SK-N-SH treated with all-trans-retinoic acid at 6 μM for 48 hours (cell line): ENCODE results near the gene ASB18.

ENCODE experiments used
- ATAC-seq: fragments of 200-7000 bp; cut with Tn5 transposase; 3 replicates; pipeline ENCODE4 v1.9.1; 2020; ENCODE audit warnings: mild to moderate bottlenecking, moderate library complexity
- ARNTL ChIP-seq: fragments of 450-650 bp; formaldehyde crosslinking; IDR thresholded peaks from 2 replicates; pipeline ENCODE4 v1.5.0; 2020; ENCODE audit warnings: low read depth, mild to moderate bottlenecking, moderate library complexity, borderline replicate concordance
- BACH2 ChIP-seq: fragments of 250-450 bp; sonication (Bioruptor Pico); IDR thresholded peaks from 2 replicates; pipeline ENCODE4 v1.9.0; 2021; ENCODE audit warnings: mild to moderate bottlenecking, borderline replicate concordance
- CREB5 ChIP-seq: fragments of 250-450 bp; sonication (Bioruptor Pico); IDR thresholded peaks from 2 replicates; pipeline ENCODE4 v1.5.1; 2020; ENCODE audit warnings: low read depth, mild to moderate bottlenecking, moderate library complexity
- CSDC2 ChIP-seq: fragments of 250-450 bp; sonication (Bioruptor Pico); IDR thresholded peaks from 2 replicates; pipeline ENCODE4 v1.5.0; 2020; ENCODE audit warnings: mild to moderate bottlenecking, moderate library complexity
- ESRRG ChIP-seq: fragments of 250-450 bp; sonication (Bioruptor Pico); IDR thresholded peaks from 2 replicates; pipeline ENCODE4 v1.6.1; 2021; ENCODE audit warnings: mild to moderate bottlenecking
- GLIS3 ChIP-seq: fragments of 250-450 bp; sonication (Bioruptor Pico); IDR thresholded peaks from 2 replicates; pipeline ENCODE4 v1.5.0; 2020; ENCODE audit warnings: mild to moderate bottlenecking, moderate library complexity
- ISL1 ChIP-seq: fragments of 250-450 bp; sonication (Bioruptor Pico); IDR thresholded peaks from 2 replicates; pipeline ENCODE4 v2.1.2; 2022; ENCODE audit warnings: mild to moderate bottlenecking, moderate library complexity
- OSR1 ChIP-seq: fragments of 250-450 bp; sonication (Bioruptor Pico); IDR thresholded peaks from 2 replicates; pipeline ENCODE4 v1.8.0; 2022; ENCODE audit warnings: moderate library complexity, mild to moderate bottlenecking, inconsistent platforms
- PPARA ChIP-seq: fragments of 250-450 bp; sonication (Bioruptor Pico); IDR thresholded peaks from 2 replicates; pipeline ENCODE4 v1.5.0; 2020; ENCODE audit warnings: mild to moderate bottlenecking, borderline replicate concordance
- RARB ChIP-seq: fragments of 250-450 bp; sonication (Bioruptor Pico); IDR thresholded peaks from 2 replicates; pipeline ENCODE4 v1.8.0; 2021; ENCODE audit warnings: mild to moderate bottlenecking, moderate library complexity
- SNAI2 ChIP-seq: fragments of 250-450 bp; sonication (Bioruptor Pico); IDR thresholded peaks from 2 replicates; pipeline ENCODE4 v1.5.0; 2020; ENCODE audit warnings: mild to moderate bottlenecking, moderate library complexity
- TCF4 ChIP-seq: fragments of 250-450 bp; sonication (Bioruptor Pico); IDR thresholded peaks from 2 replicates; pipeline ENCODE4 v1.8.0; 2021; ENCODE audit warnings: mild to moderate bottlenecking, moderate library complexity, borderline replicate concordance
- TOX ChIP-seq: fragments of 250-450 bp; sonication (Bioruptor Pico); IDR thresholded peaks from 2 replicates; pipeline ENCODE4 v1.8.0; 2021; ENCODE audit warnings: mild to moderate bottlenecking, moderate library complexity, borderline replicate concordance
- ZC3H10 ChIP-seq: fragments of 250-450 bp; sonication (Bioruptor Pico); IDR thresholded peaks from 2 replicates; pipeline ENCODE4 v1.5.1; 2021; ENCODE audit warnings: mild to moderate bottlenecking, moderate library complexity
- ZFP30 ChIP-seq: fragments of 450-650 bp; formaldehyde crosslinking; IDR thresholded peaks from 2 replicates; pipeline ENCODE4 v1.5.0; 2022; ENCODE audit warnings: mild to moderate bottlenecking, moderate library complexity
- ZNF565 ChIP-seq: fragments of 450-650 bp; formaldehyde crosslinking; conservative IDR thresholded peaks from 2 replicates; pipeline ENCODE4 v1.5.0; 2020; ENCODE audit warnings: low read depth, mild to moderate bottlenecking, moderate library complexity
- ZNF70 ChIP-seq: fragments of 450-650 bp; formaldehyde crosslinking; IDR thresholded peaks from 2 replicates; pipeline ENCODE4 v1.5.0; 2020; ENCODE audit warnings: mild to moderate bottlenecking, moderate library complexity
- ZNF8 ChIP-seq: fragments of 450-650 bp; formaldehyde crosslinking; IDR thresholded peaks from 2 replicates; pipeline ENCODE4 v1.5.0; 2020; ENCODE audit warnings: mild to moderate bottlenecking, moderate library complexity
- TF ChIP-seq, protein P1 (sequence below): fragments of 250-450 bp; sonication (Bioruptor Pico); IDR thresholded peaks from 2 replicates; pipeline ENCODE4 v1.8.0; 2021; ENCODE audit warnings: low read depth, mild to moderate bottlenecking, moderate library complexity, borderline replicate concordance
- TF ChIP-seq, protein P2 (sequence below): fragments of 250-450 bp; sonication (Bioruptor Pico); IDR thresholded peaks from 2 replicates; pipeline ENCODE4 v1.8.0; 2020; ENCODE audit warnings: mild to moderate bottlenecking, moderate library complexity, borderline replicate concordance
- TF ChIP-seq, protein P3 (sequence below): fragments of 250-450 bp; sonication (Bioruptor Pico); IDR thresholded peaks from 2 replicates; pipeline ENCODE4 v1.5.1; 2021; ENCODE audit warnings: mild to moderate bottlenecking, moderate library complexity
- TF ChIP-seq, protein P4 (sequence below): fragments of 250-450 bp; sonication (Bioruptor Pico); IDR thresholded peaks from 2 replicates; pipeline ENCODE4 v1.5.0; 2020; ENCODE audit warnings: mild to moderate bottlenecking, moderate library complexity

ASB18 gene

GRCh38 chr2:236158969-236159777, 105.0 kb downstream of the ASB18 start:
- no peak for ATAC-seq

DNA sequence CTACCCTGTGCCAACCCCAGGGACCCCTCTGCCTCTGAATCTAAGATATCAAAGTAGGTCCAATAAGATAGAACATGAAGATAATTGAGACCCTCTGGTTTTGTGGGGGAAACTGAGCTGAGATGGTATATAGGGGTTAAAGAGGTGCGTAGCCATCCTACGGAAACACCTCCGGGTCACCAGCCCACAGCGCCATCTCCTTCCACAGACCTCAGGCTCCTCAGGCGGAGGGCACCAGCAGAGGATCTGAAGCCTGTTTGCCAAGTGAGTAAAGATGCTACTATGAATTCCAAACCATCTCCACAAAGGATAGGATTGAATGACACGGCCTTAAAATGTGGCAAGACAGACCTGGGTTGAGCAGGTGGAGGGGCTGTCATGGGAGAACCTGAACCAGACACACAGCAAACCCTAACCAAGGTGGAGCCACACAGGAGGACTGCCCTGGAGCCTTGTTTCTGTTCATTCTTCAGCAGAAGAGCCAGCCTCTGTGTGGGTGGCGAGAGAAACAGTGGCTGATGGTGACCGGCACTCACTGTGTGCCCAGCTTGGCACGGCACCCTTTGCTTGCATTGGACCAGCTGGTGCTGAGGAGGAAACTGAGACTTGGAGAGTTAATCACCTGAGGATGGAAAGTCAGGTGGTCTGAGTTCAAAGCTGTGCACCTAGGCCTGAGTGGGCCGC, 106.2 kb downstream of the ASB18 start:
- no peak for ATAC-seq
- TF ChIP-seq, protein P1, sequence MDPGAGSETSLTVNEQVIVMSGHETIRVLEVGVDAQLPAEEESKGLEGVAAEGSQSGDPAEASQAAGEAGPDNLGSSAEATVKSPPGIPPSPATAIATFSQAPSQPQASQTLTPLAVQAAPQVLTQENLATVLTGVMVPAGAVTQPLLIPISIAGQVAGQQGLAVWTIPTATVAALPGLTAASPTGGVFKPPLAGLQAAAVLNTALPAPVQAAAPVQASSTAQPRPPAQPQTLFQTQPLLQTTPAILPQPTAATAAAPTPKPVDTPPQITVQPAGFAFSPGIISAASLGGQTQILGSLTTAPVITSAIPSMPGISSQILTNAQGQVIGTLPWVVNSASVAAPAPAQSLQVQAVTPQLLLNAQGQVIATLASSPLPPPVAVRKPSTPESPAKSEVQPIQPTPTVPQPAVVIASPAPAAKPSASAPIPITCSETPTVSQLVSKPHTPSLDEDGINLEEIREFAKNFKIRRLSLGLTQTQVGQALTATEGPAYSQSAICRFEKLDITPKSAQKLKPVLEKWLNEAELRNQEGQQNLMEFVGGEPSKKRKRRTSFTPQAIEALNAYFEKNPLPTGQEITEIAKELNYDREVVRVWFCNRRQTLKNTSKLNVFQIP (CRISPR knock-in tag) = no peak

More at GRCh38 chr2:236158969-236159777, 105.0 kb downstream of the ASB18 start:
- TF ChIP-seq OSR1 (CRISPR knock-in tag) = no peak
- no peak for TF ChIP-seq ZNF565 (CRISPR knock-in tag)
- TF ChIP-seq TOX (CRISPR knock-in tag) = no peak
- TF ChIP-seq CSDC2 (CRISPR knock-in tag) = no peak
- TF ChIP-seq, protein P2, sequence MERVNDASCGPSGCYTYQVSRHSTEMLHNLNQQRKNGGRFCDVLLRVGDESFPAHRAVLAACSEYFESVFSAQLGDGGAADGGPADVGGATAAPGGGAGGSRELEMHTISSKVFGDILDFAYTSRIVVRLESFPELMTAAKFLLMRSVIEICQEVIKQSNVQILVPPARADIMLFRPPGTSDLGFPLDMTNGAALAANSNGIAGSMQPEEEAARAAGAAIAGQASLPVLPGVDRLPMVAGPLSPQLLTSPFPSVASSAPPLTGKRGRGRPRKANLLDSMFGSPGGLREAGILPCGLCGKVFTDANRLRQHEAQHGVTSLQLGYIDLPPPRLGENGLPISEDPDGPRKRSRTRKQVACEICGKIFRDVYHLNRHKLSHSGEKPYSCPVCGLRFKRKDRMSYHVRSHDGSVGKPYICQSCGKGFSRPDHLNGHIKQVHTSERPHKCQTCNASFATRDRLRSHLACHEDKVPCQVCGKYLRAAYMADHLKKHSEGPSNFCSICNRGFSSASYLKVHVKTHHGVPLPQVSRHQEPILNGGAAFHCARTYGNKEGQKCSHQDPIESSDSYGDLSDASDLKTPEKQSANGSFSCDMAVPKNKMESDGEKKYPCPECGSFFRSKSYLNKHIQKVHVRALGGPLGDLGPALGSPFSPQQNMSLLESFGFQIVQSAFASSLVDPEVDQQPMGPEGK (CRISPR knock-in tag) = no peak
- TF ChIP-seq RARB = no peak
- no peak for TF ChIP-seq SNAI2 (CRISPR knock-in tag)
- no peak for TF ChIP-seq ZFP30
- TF ChIP-seq GLIS3 (CRISPR knock-in tag) = no peak
- TF ChIP-seq ARNTL = no peak
- no peak for TF ChIP-seq BACH2
- TF ChIP-seq PPARA (CRISPR knock-in tag) = no peak
- TF ChIP-seq ESRRG = no peak
- TF ChIP-seq ZC3H10 (CRISPR knock-in tag) = no peak
- no peak for TF ChIP-seq CREB5 (CRISPR knock-in tag)
- no peak for TF ChIP-seq ISL1
- no peak for TF ChIP-seq ZNF70 (CRISPR knock-in tag)
- TF ChIP-seq, protein P1 (CRISPR knock-in tag) = no peak
- no peak for TF ChIP-seq ZNF8 (CRISPR knock-in tag)
- TF ChIP-seq, protein P3, sequence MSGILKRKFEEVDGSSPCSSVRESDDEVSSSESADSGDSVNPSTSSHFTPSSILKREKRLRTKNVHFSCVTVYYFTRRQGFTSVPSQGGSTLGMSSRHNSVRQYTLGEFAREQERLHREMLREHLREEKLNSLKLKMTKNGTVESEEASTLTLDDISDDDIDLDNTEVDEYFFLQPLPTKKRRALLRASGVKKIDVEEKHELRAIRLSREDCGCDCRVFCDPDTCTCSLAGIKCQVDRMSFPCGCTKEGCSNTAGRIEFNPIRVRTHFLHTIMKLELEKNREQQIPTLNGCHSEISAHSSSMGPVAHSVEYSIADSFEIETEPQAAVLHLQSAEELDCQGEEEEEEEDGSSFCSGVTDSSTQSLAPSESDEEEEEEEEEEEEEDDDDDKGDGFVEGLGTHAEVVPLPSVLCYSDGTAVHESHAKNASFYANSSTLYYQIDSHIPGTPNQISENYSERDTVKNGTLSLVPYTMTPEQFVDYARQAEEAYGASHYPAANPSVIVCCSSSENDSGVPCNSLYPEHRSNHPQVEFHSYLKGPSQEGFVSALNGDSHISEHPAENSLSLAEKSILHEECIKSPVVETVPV (CRISPR knock-in tag) = no peak

DNA sequence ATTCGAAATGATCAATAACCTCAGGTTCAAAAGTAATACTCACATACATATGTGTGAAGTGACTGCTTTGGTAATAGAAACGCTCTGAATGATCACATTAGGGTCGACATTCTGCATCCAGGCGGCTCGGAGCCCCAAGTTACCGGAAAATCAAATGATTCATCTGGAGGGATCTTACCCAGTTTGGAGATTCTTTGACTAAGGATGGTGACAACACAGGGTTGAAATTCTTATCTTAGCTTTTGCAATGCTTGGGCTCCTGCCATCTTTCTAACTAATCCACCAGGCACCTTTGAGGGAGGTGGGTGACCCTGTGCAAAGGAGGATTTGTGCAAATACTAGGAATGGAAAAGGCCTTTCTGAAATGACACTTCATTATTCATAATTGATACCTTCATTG, 106.8 kb downstream of the ASB18 start:
- ATAC-seq = no peak
- TF ChIP-seq CREB5 (CRISPR knock-in tag) = no peak
- no peak for TF ChIP-seq BACH2
- no peak for TF ChIP-seq TCF4
- TF ChIP-seq, protein P1 (CRISPR knock-in tag) = no peak
- TF ChIP-seq, protein P4, sequence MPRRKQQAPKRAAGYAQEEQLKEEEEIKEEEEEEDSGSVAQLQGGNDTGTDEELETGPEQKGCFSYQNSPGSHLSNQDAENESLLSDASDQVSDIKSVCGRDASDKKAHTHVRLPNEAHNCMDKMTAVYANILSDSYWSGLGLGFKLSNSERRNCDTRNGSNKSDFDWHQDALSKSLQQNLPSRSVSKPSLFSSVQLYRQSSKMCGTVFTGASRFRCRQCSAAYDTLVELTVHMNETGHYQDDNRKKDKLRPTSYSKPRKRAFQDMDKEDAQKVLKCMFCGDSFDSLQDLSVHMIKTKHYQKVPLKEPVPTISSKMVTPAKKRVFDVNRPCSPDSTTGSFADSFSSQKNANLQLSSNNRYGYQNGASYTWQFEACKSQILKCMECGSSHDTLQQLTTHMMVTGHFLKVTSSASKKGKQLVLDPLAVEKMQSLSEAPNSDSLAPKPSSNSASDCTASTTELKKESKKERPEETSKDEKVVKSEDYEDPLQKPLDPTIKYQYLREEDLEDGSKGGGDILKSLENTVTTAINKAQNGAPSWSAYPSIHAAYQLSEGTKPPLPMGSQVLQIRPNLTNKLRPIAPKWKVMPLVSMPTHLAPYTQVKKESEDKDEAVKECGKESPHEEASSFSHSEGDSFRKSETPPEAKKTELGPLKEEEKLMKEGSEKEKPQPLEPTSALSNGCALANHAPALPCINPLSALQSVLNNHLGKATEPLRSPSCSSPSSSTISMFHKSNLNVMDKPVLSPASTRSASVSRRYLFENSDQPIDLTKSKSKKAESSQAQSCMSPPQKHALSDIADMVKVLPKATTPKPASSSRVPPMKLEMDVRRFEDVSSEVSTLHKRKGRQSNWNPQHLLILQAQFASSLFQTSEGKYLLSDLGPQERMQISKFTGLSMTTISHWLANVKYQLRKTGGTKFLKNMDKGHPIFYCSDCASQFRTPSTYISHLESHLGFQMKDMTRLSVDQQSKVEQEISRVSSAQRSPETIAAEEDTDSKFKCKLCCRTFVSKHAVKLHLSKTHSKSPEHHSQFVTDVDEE (CRISPR knock-in tag) = no peak
